Measurements from ENCODE around the gene HP.

HP gene

GRCh38 chr16:72085002-72085401 is 30.7 kb downstream of the HP start:
- no peak for TF ChIP-seq CTCF (IDR thresholded peaks at IDR 0.05)

- TF ChIP-seq CTCF (IDR thresholded peaks at IDR 0.05), result no peak
Observed at GRCh38 chr16:72091217-72091616, 36.9 kb downstream of the HP start.

GRCh38 chr16:72092832-72093447 is 38.6 kb downstream of the HP start:
- TF ChIP-seq CTCF (IDR thresholded peaks at IDR 0.05), result no peak

GRCh38 chr16:72093448-72094265 is 39.4 kb downstream of the HP start, which contains the start of the genes DHX38 and TXNL4B:
Gene DHX38 (plus strand): TSS chr16:72093847. CDS start chr16:72096158, 2,311 bp downstream.
Gene TXNL4B (minus strand): TSS chr16:72093620. CDS start chr16:72090749, 2,871 bp downstream.
- TF ChIP-seq CTCF (IDR thresholded peaks at IDR 0.05), result no peak

GRCh38 chr16:72094266-72094610 is 39.9 kb downstream of the HP start:
- no peak for TF ChIP-seq CTCF (IDR thresholded peaks at IDR 0.05)

GRCh38 chr16:72098936-72099335 is 44.6 kb downstream of the HP start:
- no peak for TF ChIP-seq CTCF (IDR thresholded peaks at IDR 0.05)

GRCh38 chr16:72099377-72099818 is 45.1 kb downstream of the HP start:
- TF ChIP-seq CTCF (IDR thresholded peaks at IDR 0.05), result peak; percentile 68

Data from LNCAP (cell line).